Breast epithelium (tissue), 4 donors: Measurements from ENCODE around the gene MBNL3. TPM values are rescaled to one million over a fixed set of nuclear protein-coding genes. Genes with fewer than 3 reads are reported as not detected.

ENCODE experiments used
- DNase-seq, 2 donors: peaks; one replicate each; pipeline ENCODE4 v3.0.0-alpha.2; 2019; ENCODE audit warnings: low spot score in 2 of 2
- H3K27ac ChIP-seq, 2 donors: fragments of 200-600 bp; sonication (generic) in 1 of 2; one replicate each; pipeline ENCODE4 v1.5.1; 2016 to 2019; ENCODE audit warnings: mild to moderate bottlenecking in 1 of 2
- H3K27me3 ChIP-seq, 2 donors: fragments of 200-600 bp; sonication (generic) in 1 of 2; one replicate each; pipeline versions ENCODE4 v1.5.1 to v1.6.0; 2017 to 2019; ENCODE audit warnings: control low read depth in 1 of 2, mild to moderate bottlenecking in 1 of 2
- H3K36me3 ChIP-seq: fragments of 200-600 bp; one replicate; pipeline ENCODE4 v1.5.1; 2019
- H3K4me1 ChIP-seq, 2 donors: fragments of 200-600 bp; sonication (generic); one replicate each; pipeline ENCODE4 v1.5.1; 2016 to 2019; ENCODE audit warnings: control low read depth in 1 of 2
- H3K4me3 ChIP-seq, 3 donors: fragments of 200-600 bp; sonication (generic); 1 replicate in 2 of 3; 2 replicates in 1 of 3; pipeline ENCODE4 v1.5.1; 2016 to 2019; ENCODE audit warnings: mild to moderate bottlenecking in 3 of 3, moderate library complexity in 2 of 3
- H3K9me3 ChIP-seq, 2 donors: fragments of 200-600 bp; sonication (generic) in 1 of 2; one replicate each; pipeline ENCODE4 v1.5.1; 2016 to 2019; ENCODE audit warnings: control low read depth in 1 of 2
- CTCF ChIP-seq, 3 donors: fragments of 450-650 bp; IDR thresholded peaks; one replicate each; pipeline ENCODE4 v1.5.1; 2016 to 2017; ENCODE audit warnings: antibody characterized with exemption in 3 of 3, mild to moderate bottlenecking in 3 of 3, moderate library complexity in 3 of 3
- POLR2A ChIP-seq: fragments of 450-650 bp; IDR thresholded peaks from one replicate; pipeline ENCODE4 v1.6.1; 2016; ENCODE audit warnings: antibody characterized with exemption, mild to moderate bottlenecking, moderate library complexity
- POLR2AphosphoS5 ChIP-seq, 3 donors: sonication (generic); formaldehyde crosslinking; IDR thresholded peaks; one replicate each; pipeline ENCODE4 v1.6.1; 2017; ENCODE audit warnings: antibody characterized with exemption in 3 of 3
- intact Hi-C: fragments of 100-400 bp; cut with DNase I; formaldehyde crosslinking; loops from one replicate; pipeline ENCODE4 v1.15.1; 2023; ENCODE audit warnings: low total_unique reads
- total RNA-seq, 3 donors: library from RNA; depleted of rRNA; stranded (reverse); fragments of >200 nt; gene quantifications; one replicate each; pipeline ENCODE4 v1.1.0, GENCODE V29; 2016

The MBNL3 gene
- total RNA-seq, 3 donors from 2014 or later, result 7.5 to 42.6 (median 26.3) TPM

GRCh38 chrX:132470179-132470578 lies 18.7 kb downstream of the MBNL3 start:
- Histone ChIP-seq H3K36me3 (no peaks in the 10 kb centered on the region), H3K27ac (no peak overlapping the region), H3K4me1 (no peaks in the 10 kb centered on the region), H3K4me3 (no peak overlapping the region), H3K9me3 (no peaks in the 10 kb centered on the region), H3K27me3 (peaks cover 0 to 7% of the 10 kb centered on the region in 2 donors)
- intact Hi-C loops, result no loop called here
- no peak for DNase-seq
- TF ChIP-seq POLR2A, result no peak
- no peak for TF ChIP-seq CTCF (IDR thresholded peaks at IDR 0.05)
- TF ChIP-seq POLR2AphosphoS5 (IDR thresholded peaks at IDR 0.05), result no peak

GRCh38 chrX:132468454-132468853 lies 20.4 kb downstream of the MBNL3 start:
- intact Hi-C loops, result no loop called here
- H3K9me3 ChIP-seq, result peaks cover 0 to 3% of the 10 kb centered on the region in 2 donors
- no peak for DNase-seq
- no peak overlapping the region for H3K4me3 ChIP-seq
- H3K4me1 ChIP-seq, result no peaks in the 10 kb centered on the region
- H3K27me3 ChIP-seq, result peaks cover 0 to 20% of the 10 kb centered on the region in 2 donors
- H3K36me3 ChIP-seq, result no peaks in the 10 kb centered on the region
- no peak overlapping the region for H3K27ac ChIP-seq
- TF ChIP-seq CTCF (IDR thresholded peaks at IDR 0.05), result no peak
- TF ChIP-seq POLR2A, result no peak
- no peak for TF ChIP-seq POLR2AphosphoS5 (IDR thresholded peaks at IDR 0.05)

GRCh38 chrX:132467989-132468388 lies 20.8 kb downstream of the MBNL3 start:
- H3K4me1 ChIP-seq, result no peaks in the 10 kb centered on the region
- H3K4me3 ChIP-seq, result no peak overlapping the region
- peaks cover 0 to 23% of the 10 kb centered on the region in 2 donors for H3K27me3 ChIP-seq
- no peak for DNase-seq
- TF ChIP-seq POLR2A (no peak), POLR2AphosphoS5 (IDR thresholded peaks at IDR 0.05) (no peak), CTCF (IDR thresholded peaks at IDR 0.05) (no peak)
- peaks cover 0 to 8% of the 10 kb centered on the region in 2 donors for H3K9me3 ChIP-seq
- intact Hi-C loops, result no loop called here
- H3K36me3 ChIP-seq, result no peaks in the 10 kb centered on the region
- no peak overlapping the region for H3K27ac ChIP-seq

GRCh38 chrX:132467026-132467425 lies 21.8 kb downstream of the MBNL3 start:
- H3K27ac ChIP-seq, result no peak overlapping the region
- H3K27me3 ChIP-seq, result peaks cover 0 to 23% of the 10 kb centered on the region in 2 donors
- H3K9me3 ChIP-seq, result peaks cover 0 to 8% of the 10 kb centered on the region in 2 donors
- intact Hi-C loops, result no loop called here
- no peak for DNase-seq
- no peak overlapping the region for H3K4me3 ChIP-seq
- no peaks in the 10 kb centered on the region for H3K4me1 ChIP-seq
- no peaks in the 10 kb centered on the region for H3K36me3 ChIP-seq
- TF ChIP-seq POLR2AphosphoS5 (IDR thresholded peaks at IDR 0.05) (no peak), CTCF (IDR thresholded peaks at IDR 0.05) (no peak)

GRCh38 chrX:132463411-132463810 lies 25.4 kb downstream of the MBNL3 start:
- no peak for TF ChIP-seq POLR2AphosphoS5 (IDR thresholded peaks at IDR 0.05)
- TF ChIP-seq CTCF (IDR thresholded peaks at IDR 0.05), result no peak
- no peak for TF ChIP-seq POLR2A
- Histone ChIP-seq H3K4me3 (no peak overlapping the region), H3K9me3 (peaks cover 0 to 8% of the 10 kb centered on the region in 2 donors), H3K4me1 (no peaks in the 10 kb centered on the region), H3K36me3 (no peaks in the 10 kb centered on the region), H3K27me3 (peaks cover 0 to 28% of the 10 kb centered on the region in 2 donors), H3K27ac (no peak overlapping the region)
- intact Hi-C loops, result no loop called here
- DNase-seq, result no peak
